Activated T-helper 17 cell treated with anti-CD3 and anti-CD28 coated beads, Interleukin-2, amount 50 U/mL, for 72 hours (primary cell): ENCODE measurements around the gene FAM20B. TPM values are rescaled to one million over a fixed set of nuclear protein-coding genes. Genes with fewer than 3 reads are reported as not detected.
A peak's percentile ranks its signal among the peaks of the same experiment; 100 is the strongest.
"Not testable (repeated sequence)": the region's sequence is repeated elsewhere in the genome, so short reads cannot be mapped to it uniquely, and the experiment has no call there.

Experiments used
- ATAC-seq: fragments of 150-1000 bp; cut with Tn5 transposase; replicated peaks from 2 replicates; pipeline ENCODE4 v1.10.0; 2021; ENCODE audit warnings: mild to moderate bottlenecking, moderate library complexity
- H3K27ac Mint-ChIP-seq: one replicate; pipeline ENCODE4 v1.8.0; 2022; ENCODE audit warnings: mixed read lengths
- H3K27me3 Mint-ChIP-seq: one replicate; pipeline ENCODE4 v1.8.0; 2022; ENCODE audit warnings: mixed read lengths
- H3K36me3 Mint-ChIP-seq: one replicate; pipeline ENCODE4 v1.8.0; 2022; ENCODE audit warnings: low read depth, mild to moderate bottlenecking, mixed read lengths
- H3K4me1 Mint-ChIP-seq: one replicate; pipeline ENCODE4 v1.8.0; 2022; ENCODE audit warnings: mixed read lengths
- H3K4me3 Mint-ChIP-seq: one replicate; pipeline ENCODE4 v1.8.0; 2022; ENCODE audit warnings: mild to moderate bottlenecking, mixed read lengths
- H3K9me3 Mint-ChIP-seq: one replicate; pipeline ENCODE4 v1.8.0; 2022; ENCODE audit warnings: mixed read lengths
- total RNA-seq, 2 donors: library from RNA; stranded (reverse); gene quantifications; one replicate each; pipeline ENCODE4 v1.2.3, GENCODE V29; 2022

Gene FAM20B, protein sequence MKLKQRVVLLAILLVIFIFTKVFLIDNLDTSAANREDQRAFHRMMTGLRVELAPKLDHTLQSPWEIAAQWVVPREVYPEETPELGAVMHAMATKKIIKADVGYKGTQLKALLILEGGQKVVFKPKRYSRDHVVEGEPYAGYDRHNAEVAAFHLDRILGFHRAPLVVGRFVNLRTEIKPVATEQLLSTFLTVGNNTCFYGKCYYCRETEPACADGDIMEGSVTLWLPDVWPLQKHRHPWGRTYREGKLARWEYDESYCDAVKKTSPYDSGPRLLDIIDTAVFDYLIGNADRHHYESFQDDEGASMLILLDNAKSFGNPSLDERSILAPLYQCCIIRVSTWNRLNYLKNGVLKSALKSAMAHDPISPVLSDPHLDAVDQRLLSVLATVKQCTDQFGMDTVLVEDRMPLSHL
- total RNA-seq: 10 to 100 TPM; 26.7 to 30.9 TPM

GRCh38 chr1:179025125-179025974, at the start of gene FAM20B:
FAM20B (plus strand) TSS chr1:179025894; CDS start chr1:179043848, 17,954 bp downstream.
- peak within 1 kb of the TSS; percentile 89 for H3K27ac Mint-ChIP-seq
- peaks cover 22% of the 10 kb centered on the region for H3K4me1 Mint-ChIP-seq
- H3K4me3 Mint-ChIP-seq: peak within 1 kb of the TSS; percentile 91
- peak; percentile 89 for ATAC-seq
- no peaks in the 10 kb centered on the region for H3K36me3 Mint-ChIP-seq
- H3K9me3 Mint-ChIP-seq: no peaks in the 10 kb centered on the region
- H3K27me3 Mint-ChIP-seq: no peaks in the 10 kb centered on the region

GRCh38 chr1:178976541-178976940, 49.2 kb upstream of the FAM20B start:
- H3K9me3 Mint-ChIP-seq: peaks cover 12% of the 10 kb centered on the region
- no peak overlapping the region for H3K4me3 Mint-ChIP-seq
- no peak for ATAC-seq
- no peaks in the 10 kb centered on the region for H3K4me1 Mint-ChIP-seq
- no peaks in the 10 kb centered on the region for H3K36me3 Mint-ChIP-seq
- peaks cover 14% of the 10 kb centered on the region for H3K27me3 Mint-ChIP-seq
- H3K27ac Mint-ChIP-seq: no peak overlapping the region

GRCh38 chr1:178986204-178986603, 39.5 kb upstream of the FAM20B start:
- peak; percentile 29 for ATAC-seq
- Mint-ChIP-seq H3K27ac (no peak overlapping the region), H3K4me1 (no peaks in the 10 kb centered on the region), H3K9me3 (no peaks in the 10 kb centered on the region), H3K4me3 (no peak overlapping the region), H3K36me3 (no peaks in the 10 kb centered on the region), H3K27me3 (no peaks in the 10 kb centered on the region)

- H3K4me1 Mint-ChIP-seq, ATAC-seq, H3K9me3 Mint-ChIP-seq, H3K27ac Mint-ChIP-seq, H3K36me3 Mint-ChIP-seq, H3K4me3 Mint-ChIP-seq, H3K27me3 Mint-ChIP-seq: not testable (repeated sequence)
Observed at GRCh38 chr1:178988198-178988597, 37.5 kb upstream of the FAM20B start.

- Mint-ChIP-seq H3K9me3 (no peaks in the 10 kb centered on the region), H3K4me1 (no peaks in the 10 kb centered on the region), H3K4me3 (no peak overlapping the region), H3K27ac (no peak overlapping the region), H3K27me3 (no peaks in the 10 kb centered on the region), H3K36me3 (no peaks in the 10 kb centered on the region)
- ATAC-seq: no peak
Observed at GRCh38 chr1:178993559-178993958, 32.1 kb upstream of the FAM20B start.

DNA sequence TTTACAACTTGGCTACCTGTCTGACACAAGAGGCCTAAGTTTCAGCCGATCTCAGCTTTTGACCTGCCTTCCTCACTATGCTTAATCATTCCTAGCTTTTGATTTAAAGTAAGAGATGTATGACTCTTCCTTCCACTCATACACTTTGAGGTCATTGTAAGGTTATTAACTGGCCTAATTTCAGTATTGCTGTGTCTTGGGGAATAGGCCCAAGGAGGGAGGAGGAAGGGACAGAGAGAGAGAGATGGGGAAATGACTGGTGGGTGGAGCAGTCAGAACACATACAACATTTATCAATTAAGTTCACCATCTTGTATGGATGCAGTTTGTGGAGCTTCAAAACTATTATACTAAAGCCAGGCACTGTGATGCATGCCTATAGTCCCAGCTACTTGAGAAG, 28.3 kb upstream of the FAM20B start:
- peak; percentile 79 for ATAC-seq
- Mint-ChIP-seq H3K4me1 (no peaks in the 10 kb centered on the region), H3K27me3 (no peaks in the 10 kb centered on the region), H3K27ac (no peak overlapping the region), H3K9me3 (no peaks in the 10 kb centered on the region), H3K36me3 (no peaks in the 10 kb centered on the region), H3K4me3 (no peak overlapping the region)

DNA sequence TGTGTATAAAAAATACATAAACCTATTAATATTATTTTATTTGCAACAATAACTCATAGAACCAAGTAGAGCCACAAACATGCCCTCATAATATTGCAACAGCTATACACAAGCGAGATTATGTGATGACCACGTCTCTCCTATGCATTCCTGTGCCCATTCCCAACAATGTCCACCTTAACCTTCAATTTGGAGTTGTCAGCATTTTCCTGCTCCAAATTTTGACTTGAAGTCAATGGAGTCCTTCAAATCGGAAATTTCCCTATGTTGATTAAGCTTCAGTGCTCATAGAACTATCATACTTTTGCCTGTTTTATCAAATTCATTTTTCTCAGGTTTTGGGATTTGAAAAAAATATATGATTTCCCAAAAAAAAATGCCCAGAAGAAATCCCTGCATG, 27.4 kb upstream of the FAM20B start:
- Mint-ChIP-seq H3K27me3 (no peaks in the 10 kb centered on the region), H3K27ac (no peak overlapping the region), H3K36me3 (no peaks in the 10 kb centered on the region), H3K9me3 (no peaks in the 10 kb centered on the region), H3K4me1 (no peaks in the 10 kb centered on the region), H3K4me3 (no peak overlapping the region)
- ATAC-seq: no peak

DNA sequence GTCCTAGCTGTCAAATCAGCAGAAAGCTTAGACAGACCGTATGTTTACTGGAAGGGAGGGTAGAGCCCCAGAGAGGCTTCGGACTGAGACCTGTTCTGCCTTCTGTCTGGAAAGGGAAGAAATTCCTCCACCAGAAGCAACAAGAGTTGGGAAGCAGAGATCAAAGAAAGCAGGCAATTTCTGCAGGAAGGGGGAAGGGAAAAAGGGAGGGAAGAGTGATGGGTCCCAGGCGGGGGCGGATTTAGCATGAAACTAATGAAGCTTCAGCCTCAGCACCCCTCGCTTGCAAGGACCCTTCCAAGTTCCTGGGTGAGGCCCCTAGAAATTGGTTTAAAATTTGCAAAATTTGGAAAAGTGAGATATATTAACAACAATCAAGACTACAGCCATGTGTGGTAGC, 26.6 kb upstream of the FAM20B start:
- no peaks in the 10 kb centered on the region for H3K9me3 Mint-ChIP-seq
- H3K4me3 Mint-ChIP-seq: no peak overlapping the region
- H3K27ac Mint-ChIP-seq: no peak overlapping the region
- H3K4me1 Mint-ChIP-seq: peaks cover 4% of the 10 kb centered on the region
- H3K36me3 Mint-ChIP-seq: no peaks in the 10 kb centered on the region
- no peak for ATAC-seq
- no peaks in the 10 kb centered on the region for H3K27me3 Mint-ChIP-seq

GRCh38 chr1:179001451-179001850, 24.2 kb upstream of the FAM20B start:
- Mint-ChIP-seq H3K36me3 (no peaks in the 10 kb centered on the region), H3K9me3 (no peaks in the 10 kb centered on the region), H3K27ac (no peak overlapping the region), H3K4me3 (no peak overlapping the region), H3K4me1 (peaks cover 4% of the 10 kb centered on the region), H3K27me3 (no peaks in the 10 kb centered on the region)
- no peak for ATAC-seq

- H3K4me1 Mint-ChIP-seq, H3K9me3 Mint-ChIP-seq, H3K36me3 Mint-ChIP-seq, H3K27me3 Mint-ChIP-seq, H3K4me3 Mint-ChIP-seq, H3K27ac Mint-ChIP-seq, ATAC-seq: not testable (repeated sequence)
Observed at GRCh38 chr1:179002064-179002463, 23.6 kb upstream of the FAM20B start.

DNA sequence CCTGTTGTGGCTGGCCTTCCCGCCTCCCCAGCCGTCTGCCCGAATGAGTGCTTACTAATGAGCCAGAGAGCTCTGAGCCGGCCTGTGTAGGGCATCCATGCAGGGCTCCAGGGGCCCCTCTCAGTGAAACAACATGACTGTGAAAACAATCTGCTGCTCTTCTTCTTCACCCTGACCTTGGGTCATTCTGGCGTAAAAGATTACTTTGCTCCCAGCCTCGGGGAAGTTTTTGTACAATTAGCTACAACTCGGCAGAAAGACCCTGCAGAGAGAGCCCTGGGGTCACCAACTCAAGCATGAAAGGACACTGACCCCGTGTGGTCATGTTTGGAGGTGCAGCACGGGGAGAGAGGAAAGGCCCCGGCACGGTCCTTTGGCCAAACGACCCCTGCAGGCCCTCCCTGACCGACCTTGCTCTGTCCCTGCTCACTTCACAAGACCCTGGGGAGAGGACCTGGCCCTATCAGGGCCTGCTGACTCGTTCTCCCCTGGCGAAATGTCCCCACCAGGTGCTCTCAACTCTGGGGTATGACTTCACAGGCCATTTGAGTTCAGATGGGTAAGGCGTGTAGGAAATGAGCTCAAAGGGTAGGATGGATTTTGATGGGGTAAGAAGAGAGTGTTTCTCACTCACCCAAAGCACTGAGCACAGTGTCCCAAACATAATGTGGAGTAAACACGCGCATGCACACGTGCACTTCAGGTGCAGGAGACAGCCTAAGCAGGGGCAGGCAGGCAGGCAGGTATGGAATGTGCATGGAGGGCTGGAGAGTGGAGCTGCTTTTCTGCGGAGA, 22.9 kb upstream of the FAM20B start:
- no peaks in the 10 kb centered on the region for H3K27me3 Mint-ChIP-seq
- peak overlapping the region; percentile 4 for H3K27ac Mint-ChIP-seq
- peaks cover 4% of the 10 kb centered on the region for H3K4me1 Mint-ChIP-seq
- H3K36me3 Mint-ChIP-seq: no peaks in the 10 kb centered on the region
- H3K9me3 Mint-ChIP-seq: no peaks in the 10 kb centered on the region
- H3K4me3 Mint-ChIP-seq: no peak overlapping the region
- peak; percentile 59 for ATAC-seq

- Mint-ChIP-seq H3K27me3 (no peaks in the 10 kb centered on the region), H3K36me3 (no peaks in the 10 kb centered on the region), H3K4me1 (peaks cover 4% of the 10 kb centered on the region), H3K4me3 (no peak overlapping the region), H3K9me3 (no peaks in the 10 kb centered on the region), H3K27ac (no peak overlapping the region)
- no peak for ATAC-seq
Observed at GRCh38 chr1:179003512-179004066, 22.1 kb upstream of the FAM20B start.

GRCh38 chr1:179007233-179007632, 18.5 kb upstream of the FAM20B start:
- Mint-ChIP-seq H3K27me3 (no peaks in the 10 kb centered on the region), H3K9me3 (no peaks in the 10 kb centered on the region), H3K4me3 (no peak overlapping the region), H3K4me1 (peaks cover 4% of the 10 kb centered on the region), H3K36me3 (no peaks in the 10 kb centered on the region), H3K27ac (no peak overlapping the region)
- ATAC-seq: no peak

DNA sequence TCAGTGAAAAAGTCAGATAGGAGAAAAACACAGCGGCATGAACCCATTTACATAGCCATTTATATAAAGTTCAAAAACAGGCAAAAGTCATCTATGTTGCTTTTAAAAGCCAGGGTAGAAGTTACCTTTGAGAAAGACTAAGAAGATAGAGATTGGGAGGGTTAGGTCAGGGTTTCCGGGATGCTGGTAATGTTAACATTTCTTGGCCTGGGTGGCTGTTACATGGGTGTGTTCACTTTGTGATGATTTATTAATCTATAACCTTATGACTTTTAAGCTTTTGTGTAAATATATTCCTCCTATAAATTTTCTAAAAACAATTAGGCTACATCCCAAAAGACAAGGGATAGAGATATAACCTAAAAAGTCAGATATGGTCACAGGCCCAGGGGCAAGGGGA, 15.0 kb upstream of the FAM20B start:
- Mint-ChIP-seq H3K4me1 (no peaks in the 10 kb centered on the region), H3K4me3 (no peak overlapping the region), H3K27ac (no peak overlapping the region), H3K27me3 (no peaks in the 10 kb centered on the region), H3K36me3 (no peaks in the 10 kb centered on the region), H3K9me3 (no peaks in the 10 kb centered on the region)
- no peak for ATAC-seq
